OCI-LY3 (cell line): ENCODE data around the gene MAP3K4.

ENCODE experiments used
- H2AFZ ChIP-seq: fragments of 200-600, 300-600 bp; shearing (Covaris generic); 2 replicates; pipeline ENCODE4 v1.6.0; 2014; ENCODE audit warnings: antibody characterized with exemption, low read depth, low read length
- H3K27ac ChIP-seq: fragments of 200-600, 300-600 bp; sonication (generic); 2 replicates; pipeline ENCODE4 v1.5.1; 2014; ENCODE audit warnings: mild to moderate bottlenecking, low read length, moderate library complexity, mixed read lengths
- H3K27me3 ChIP-seq: fragments of 200-600, 300-600 bp; sonication (generic); 2 replicates; pipeline ENCODE4 v1.6.1; 2014; ENCODE audit warnings: low read depth, low read length, mixed read lengths
- H3K36me3 ChIP-seq: fragments of 200-600, 300-600 bp; sonication (generic); replicated peaks from 2 replicates; pipeline ENCODE3; 2014; ENCODE audit warnings: low read depth, low read length, mixed read lengths
- H3K4me1 ChIP-seq: fragments of 300-600, 200-600 bp; sonication (generic); 2 replicates; pipeline ENCODE4 v1.6.1; 2014; ENCODE audit warnings: low read length, mixed read lengths
- H3K4me2 ChIP-seq: fragments of 200-600, 300-600 bp; sonication (generic); 2 replicates; pipeline ENCODE4 v1.6.1; 2014; ENCODE audit warnings: low read length, mixed read lengths
- H3K4me3 ChIP-seq: fragments of 300-600, 200-600 bp; sonication (generic); 2 replicates; pipeline ENCODE4 v1.5.1; 2014; ENCODE audit warnings: antibody characterized with exemption, mild to moderate bottlenecking, low read length, moderate library complexity
- H3K79me2 ChIP-seq: fragments of 300-600, 200-600 bp; shearing (Covaris generic); 2 replicates; pipeline ENCODE4 v1.6.1; 2014; ENCODE audit warnings: mild to moderate bottlenecking, low read length, mixed read lengths
- H3K9ac ChIP-seq: fragments of 300-600, 200-600 bp; shearing (Covaris generic); 2 replicates; pipeline ENCODE4 v1.6.0; 2014; ENCODE audit warnings: mild to moderate bottlenecking, low read length, moderate library complexity
- H3K9me3 ChIP-seq: fragments of 200-600, 300-600 bp; shearing (Covaris generic); 2 replicates; pipeline ENCODE4 v1.6.1; 2014; ENCODE audit warnings: low read length, mixed read lengths; ENCODE audit not compliant: insufficient read depth
- H4K20me1 ChIP-seq: fragments of 200-600, 300-600 bp; sonication (generic); 2 replicates; pipeline ENCODE4 v1.6.1; 2016; ENCODE audit warnings: low read length, mixed read lengths; ENCODE audit not compliant: insufficient read depth
- CTCF ChIP-seq: fragments of 200-600, 300-600 bp; sonication (generic); IDR thresholded peaks from 2 replicates; pipeline ENCODE4 v1.5.1; 2014; ENCODE audit warnings: antibody characterized with exemption, low read length, low read depth
- EZH2phosphoT487 ChIP-seq: fragments of 200-600 bp; shearing (Covaris generic); IDR thresholded peaks from 2 replicates; pipeline ENCODE4 v1.6.1; 2018; ENCODE audit warnings: antibody characterized with exemption, mixed run types, low read depth

Gene MAP3K4

GRCh38 chr6:161150136-161150535, 158.6 kb downstream of the MAP3K4 start:
- Histone ChIP-seq H3K4me2 (no peak overlapping the region), H3K36me3 (no peaks in the 10 kb centered on the region), H3K9ac (no peak overlapping the region)

GRCh38 chr6:161150566-161150965, 159.0 kb downstream of the MAP3K4 start:
- H3K4me3 ChIP-seq: no peak overlapping the region
- H3K36me3 ChIP-seq: no peaks in the 10 kb centered on the region
- no peaks in the 10 kb centered on the region for H3K79me2 ChIP-seq
- H2AFZ ChIP-seq: no peak overlapping the region
- H3K4me2 ChIP-seq: no peak overlapping the region
- H3K9ac ChIP-seq: no peak overlapping the region
- no peak for TF ChIP-seq EZH2phosphoT487
- TF ChIP-seq CTCF: no peak
- no peaks in the 10 kb centered on the region for H4K20me1 ChIP-seq
- H3K4me1 ChIP-seq: no peaks in the 10 kb centered on the region
- no peak overlapping the region for H3K27ac ChIP-seq
- no peaks in the 10 kb centered on the region for H3K9me3 ChIP-seq
- H3K27me3 ChIP-seq: no peaks in the 10 kb centered on the region

More at GRCh38 chr6:161150136-161150535, 158.6 kb downstream of the MAP3K4 start:
- Histone ChIP-seq H3K27ac (no peak overlapping the region), H4K20me1 (no peaks in the 10 kb centered on the region), H3K4me3 (no peak overlapping the region), H3K9me3 (no peaks in the 10 kb centered on the region), H2AFZ (no peak overlapping the region), H3K4me1 (no peaks in the 10 kb centered on the region), H3K79me2 (no peaks in the 10 kb centered on the region), H3K27me3 (no peaks in the 10 kb centered on the region)
- TF ChIP-seq CTCF (no peak), EZH2phosphoT487 (no peak)

DNA sequence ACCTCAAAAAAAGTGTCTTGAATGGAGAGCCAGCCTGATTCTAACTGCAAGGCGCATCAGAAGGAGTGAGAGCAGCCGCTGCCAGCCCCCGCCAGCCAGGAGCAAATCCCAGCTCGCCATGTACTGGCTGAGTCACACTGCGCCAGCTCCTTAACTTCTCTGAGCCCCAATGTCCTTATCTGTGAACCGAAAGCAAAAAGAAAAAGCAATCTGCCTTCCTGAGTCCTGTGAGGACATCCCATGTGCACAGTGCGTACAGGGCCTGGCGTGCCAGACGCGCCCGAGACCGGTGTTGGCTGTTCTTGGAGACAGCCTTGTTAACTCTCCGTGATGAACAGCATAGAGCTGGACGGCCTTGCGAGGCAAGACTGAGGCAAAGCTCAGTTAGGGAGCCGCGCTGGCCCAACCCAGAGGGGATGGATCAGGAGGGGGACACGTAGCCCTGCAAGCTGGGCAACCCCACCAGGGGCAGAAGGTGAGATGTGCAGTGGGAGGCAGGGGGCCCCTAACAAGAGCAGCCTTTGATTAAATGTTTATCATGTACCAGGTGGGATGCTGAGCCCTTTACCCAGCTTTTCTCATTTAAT, 159.6 kb downstream of the MAP3K4 start:
- TF ChIP-seq EZH2phosphoT487: no peak
- no peak for TF ChIP-seq CTCF
- no peaks in the 10 kb centered on the region for H4K20me1 ChIP-seq
- H3K4me1 ChIP-seq: no peaks in the 10 kb centered on the region
- no peaks in the 10 kb centered on the region for H3K79me2 ChIP-seq
- no peaks in the 10 kb centered on the region for H3K27me3 ChIP-seq
- no peak overlapping the region for H3K27ac ChIP-seq
- H2AFZ ChIP-seq: no peak overlapping the region
- no peaks in the 10 kb centered on the region for H3K36me3 ChIP-seq
- no peaks in the 10 kb centered on the region for H3K9me3 ChIP-seq
- H3K9ac ChIP-seq: no peak overlapping the region
- H3K4me2 ChIP-seq: no peak overlapping the region
- H3K4me3 ChIP-seq: no peak overlapping the region

- Histone ChIP-seq H3K9me3 (no peaks in the 10 kb centered on the region), H4K20me1 (no peaks in the 10 kb centered on the region), H3K27me3 (no peaks in the 10 kb centered on the region), H3K4me2 (no peak overlapping the region), H2AFZ (no peak overlapping the region), H3K79me2 (no peaks in the 10 kb centered on the region), H3K4me1 (no peaks in the 10 kb centered on the region), H3K36me3 (no peaks in the 10 kb centered on the region), H3K4me3 (no peak overlapping the region), H3K27ac (no peak overlapping the region), H3K9ac (no peak overlapping the region)
- no peak for TF ChIP-seq EZH2phosphoT487
- no peak for TF ChIP-seq CTCF
Observed at GRCh38 chr6:161151660-161152526, 160.3 kb downstream of the MAP3K4 start.
